Glutamatergic neuron (in vitro differentiated cells): ENCODE measurements around the gene ZBTB3. TPM values are rescaled to one million over a fixed set of nuclear protein-coding genes. Genes with fewer than 3 reads are reported as not detected.

Experiments used
- DNase-seq: peaks from one replicate; pipeline ENCODE4 v3.0.0; 2022
- H3K27ac Mint-ChIP-seq: one replicate; pipeline ENCODE4 v1.8.0; 2020; ENCODE audit warnings: mild to moderate bottlenecking, mixed read lengths, inconsistent platforms; ENCODE audit not compliant: unreplicated experiment
- H3K27me3 Mint-ChIP-seq: one replicate; pipeline ENCODE4 v1.8.0; 2020; ENCODE audit warnings: mild to moderate bottlenecking, moderate library complexity, mixed read lengths, inconsistent platforms; ENCODE audit not compliant: unreplicated experiment
- H3K36me3 Mint-ChIP-seq: one replicate; pipeline ENCODE4 v1.8.0; 2020; ENCODE audit warnings: mild to moderate bottlenecking, mixed read lengths, inconsistent platforms; ENCODE audit not compliant: unreplicated experiment
- H3K4me1 Mint-ChIP-seq: one replicate; pipeline ENCODE4 v1.8.0; 2020; ENCODE audit warnings: mild to moderate bottlenecking, low read depth, mixed read lengths, inconsistent platforms; ENCODE audit not compliant: unreplicated experiment
- H3K4me3 Mint-ChIP-seq: one replicate; pipeline ENCODE4 v1.8.0; 2020; ENCODE audit warnings: mild to moderate bottlenecking, mixed read lengths, inconsistent platforms; ENCODE audit not compliant: unreplicated experiment
- H3K9me3 Mint-ChIP-seq: one replicate; pipeline ENCODE4 v1.8.0; 2020; ENCODE audit warnings: mild to moderate bottlenecking, moderate library complexity, mixed read lengths, inconsistent platforms; ENCODE audit not compliant: unreplicated experiment
- CTCF ChIP-seq: fragments of 200-600 bp; sonication (generic); IDR thresholded peaks from one replicate; pipeline ENCODE4 v1.5.0; 2021; ENCODE audit not compliant: partially characterized antibody, unreplicated experiment
- total RNA-seq: library from RNA; stranded (reverse); fragmentation: NEBNext Ultra II Directional; extraction: Animal tissue kit (Norgen Biotek cat#: 25700); gene quantifications from one replicate; pipeline ENCODE4 v1.2.1, GENCODE V29; 2021; ENCODE audit not compliant: unreplicated experiment

Gene ZBTB3
- total RNA-seq, 1 donor from 2014 or later: 14.6 TPM

GRCh38 chr11:62727165-62727871, 26.6 kb downstream of the ZBTB3 start, which contains the start of gene HNRNPUL2:
HNRNPUL2 (minus strand) TSS chr11:62727457; CDS start chr11:62727156, 301 bp downstream.
- TF ChIP-seq CTCF: no peak

GRCh38 chr11:62726915-62727164, 27.1 kb downstream of the ZBTB3 start:
- DNase-seq: no peak
- Mint-ChIP-seq H3K36me3 (no peaks in the 10 kb centered on the region), H3K4me1 (peaks cover 19% of the 10 kb centered on the region), H3K4me3 (peak overlapping the region; percentile 95), H3K27ac (no peak overlapping the region), H3K27me3 (peaks cover 12% of the 10 kb centered on the region), H3K9me3 (peaks cover 13% of the 10 kb centered on the region)
- no peak for TF ChIP-seq CTCF

More at GRCh38 chr11:62727165-62727871, 26.6 kb downstream of the ZBTB3 start, which contains the start of gene HNRNPUL2:
- peaks cover 12% of the 10 kb centered on the region for H3K27me3 Mint-ChIP-seq
- peaks cover 19% of the 10 kb centered on the region for H3K4me1 Mint-ChIP-seq
- DNase-seq: peak; percentile 98
- H3K4me3 Mint-ChIP-seq: peak within 1 kb of the TSS; percentile 99
- H3K27ac Mint-ChIP-seq: peak within 1 kb of the TSS; percentile 96
- H3K36me3 Mint-ChIP-seq: no peaks in the 10 kb centered on the region
- peaks cover 13% of the 10 kb centered on the region for H3K9me3 Mint-ChIP-seq

GRCh38 chr11:62726156-62726914, 27.6 kb downstream of the ZBTB3 start:
- Mint-ChIP-seq H3K4me1 (peaks cover 19% of the 10 kb centered on the region), H3K4me3 (peak overlapping the region; percentile 95), H3K27ac (peak overlapping the region; percentile 91), H3K36me3 (no peaks in the 10 kb centered on the region), H3K27me3 (peaks cover 12% of the 10 kb centered on the region), H3K9me3 (peaks cover 13% of the 10 kb centered on the region)
- no peak for TF ChIP-seq CTCF
- DNase-seq: peak; percentile 36

GRCh38 chr11:62725646-62726045, 28.3 kb downstream of the ZBTB3 start:
- peaks cover 3% of the 10 kb centered on the region for H3K36me3 Mint-ChIP-seq
- DNase-seq: no peak

More at GRCh38 chr11:62725646-62726045, 28.3 kb downstream of the ZBTB3 start:
- Mint-ChIP-seq H3K27me3 (peaks cover 9% of the 10 kb centered on the region), H3K9me3 (peaks cover 13% of the 10 kb centered on the region), H3K27ac (peak overlapping the region; percentile 91), H3K4me1 (peaks cover 19% of the 10 kb centered on the region), H3K4me3 (peak overlapping the region; percentile 95)
- no peak for TF ChIP-seq CTCF
